NCI-H1105 (cell line): ENCODE measurements around the gene SEC23IP.
A peak's percentile ranks its signal among the peaks of the same experiment; 100 is the strongest.
"Not testable (repeated sequence)": the region's sequence is repeated elsewhere in the genome, so short reads cannot be mapped to it uniquely, and the experiment has no call there.

Experiments used
- DNase-seq: peaks from one replicate; lab custom pipeline; 2025; lab: John Stamatoyannopoulos, UW

The SEC23IP gene

GRCh38 chr10:119892188-119893065, at the start of gene SEC23IP:
TSS of gene SEC23IP (plus strand) at chr10:119892730. CDS start at chr10:119892783, 53 bp downstream.
- peak; percentile 77 for DNase-seq

- no peak for DNase-seq
Observed at GRCh38 chr10:119845656-119846055, 46.9 kb upstream of the SEC23IP start.

GRCh38 chr10:119849031-119849789, 43.3 kb upstream of the SEC23IP start:
- DNase-seq: no peak

- no peak for DNase-seq
Observed at GRCh38 chr10:119849944-119850343, 42.6 kb upstream of the SEC23IP start.

- no peak for DNase-seq
Observed at GRCh38 chr10:119852277-119852676, 40.3 kb upstream of the SEC23IP start.

GRCh38 chr10:119852822-119853221, 39.7 kb upstream of the SEC23IP start:
- no peak for DNase-seq

GRCh38 chr10:119853574-119853973, 39.0 kb upstream of the SEC23IP start:
- DNase-seq: no peak

- DNase-seq: no peak
Observed at GRCh38 chr10:119858063-119858462, 34.5 kb upstream of the SEC23IP start.

- no peak for DNase-seq
Observed at GRCh38 chr10:119859420-119860258, 32.9 kb upstream of the SEC23IP start.

GRCh38 chr10:119860866-119861607, 31.5 kb upstream of the SEC23IP start:
- no peak for DNase-seq

GRCh38 chr10:119862524-119862923, 30.0 kb upstream of the SEC23IP start:
- DNase-seq: no peak

- DNase-seq: no peak
Observed at GRCh38 chr10:119863951-119864565, 28.5 kb upstream of the SEC23IP start.

GRCh38 chr10:119865699-119866240, 26.8 kb upstream of the SEC23IP start:
- no peak for DNase-seq

- no peak for DNase-seq
Observed at GRCh38 chr10:119867317-119867716, 25.2 kb upstream of the SEC23IP start.

GRCh38 chr10:119869398-119869797, 23.1 kb upstream of the SEC23IP start:
- DNase-seq: not testable (repeated sequence)

- DNase-seq: peak; percentile 13
Observed at GRCh38 chr10:119871881-119872609, 20.5 kb upstream of the SEC23IP start.

GRCh38 chr10:119872610-119872859, 20.0 kb upstream of the SEC23IP start, which contains the start of gene MCMBP:
TSS of gene MCMBP (minus strand) at chr10:119872843. CDS start at chr10:119872584, 259 bp downstream.
- no peak for DNase-seq

- DNase-seq: peak; percentile 64
Observed at GRCh38 chr10:119872860-119873681, 19.5 kb upstream of the SEC23IP start.

GRCh38 chr10:119878524-119878923, 14.0 kb upstream of the SEC23IP start:
- DNase-seq: no peak
